Esophagus muscularis mucosa (tissue), 4 donors: ENCODE measurements around the gene ARID1B. TPM values are rescaled to one million over a fixed set of nuclear protein-coding genes. Genes with fewer than 3 reads are reported as not detected.

Experiments
- DNase-seq: peaks from one replicate; pipeline ENCODE4 v3.0.0-alpha.2; 2017; ENCODE audit errors: extremely low spot score
- H3K27ac ChIP-seq, 4 donors: fragments of 200-600 bp; sonication (generic); replicated peaks in 1 of 4; 1 replicate in 3 of 4; 2 replicates in 1 of 4; pipeline ENCODE4 v1.5.1; 2016 to 2019; ENCODE audit warnings: mild to moderate bottlenecking in 1 of 4
- H3K27me3 ChIP-seq, 4 donors: fragments of 200-600 bp; sonication (generic); one replicate each; pipeline versions ENCODE4 v1.5.1 to v1.6.0; 2016 to 2019
- H3K36me3 ChIP-seq, 4 donors: fragments of 200-600 bp; sonication (generic); one replicate each; pipeline ENCODE4 v1.5.1; 2016 to 2019
- H3K4me1 ChIP-seq, 4 donors: fragments of 200-600 bp; sonication (generic); one replicate each; pipeline ENCODE4 v1.5.1; 2016 to 2019
- H3K4me3 ChIP-seq, 4 donors: fragments of 200-600 bp; sonication (generic); 1 replicate in 2 of 4; 2 replicates in 2 of 4; pipeline ENCODE4 v1.5.1; 2016 to 2019; ENCODE audit warnings: mild to moderate bottlenecking in 4 of 4, moderate library complexity in 1 of 4
- H3K9me3 ChIP-seq, 4 donors: fragments of 200-600 bp; sonication (generic); 1 replicate in 3 of 4; 2 replicates in 1 of 4; pipeline ENCODE4 v1.5.1; 2016 to 2019
- CTCF ChIP-seq, 3 experiments: fragments of 200-600 bp in 2 of 3; fragments of 450-650 bp in 1 of 3; sonication (generic) in 2 of 3; IDR thresholded peaks; one replicate each; pipeline ENCODE4 v1.5.1; 2017 to 2019; ENCODE audit warnings: antibody characterized with exemption in 3 of 3, mild to moderate bottlenecking in 2 of 3, moderate library complexity in 1 of 3
- EP300 ChIP-seq: sonication (generic); formaldehyde crosslinking; IDR thresholded peaks from one replicate; pipeline ENCODE4 v1.6.1; 2017; ENCODE audit warnings: antibody characterized with exemption
- POLR2A ChIP-seq: fragments of 450-650 bp; IDR thresholded peaks from one replicate; pipeline ENCODE4 v1.6.1; 2017; ENCODE audit warnings: antibody characterized with exemption, moderate library complexity, mild to moderate bottlenecking, low read depth
- POLR2AphosphoS5 ChIP-seq, 2 donors: sonication (generic); formaldehyde crosslinking; IDR thresholded peaks; one replicate each; pipeline ENCODE4 v1.6.1; 2017; ENCODE audit warnings: antibody characterized with exemption in 2 of 2
- WGBS: methylation state at CpG from one replicate; pipeline ENCODE4 v1.1.5; 2018; 5-methylcytosine and 5-hydroxymethylcytosine counted together
- intact Hi-C: fragments of 100-400 bp; cut with DNase I; formaldehyde crosslinking; loops from one replicate; pipeline ENCODE4 v1.15.1; 2023
- total RNA-seq, 4 donors: library from RNA; depleted of rRNA; stranded (reverse); fragments of >200 nt; gene quantifications; one replicate each; pipeline versions ENCODE4 v1.1.0 to v1.2.1, GENCODE V29; 2016

ARID1B gene
- total RNA-seq, 4 donors from 2014 or later = 55.0 to 87.2 (median 72.7) TPM

- H3K27ac ChIP-seq = no peak overlapping the region
- DNase-seq = no peak
- TF ChIP-seq EP300 (no peak), CTCF (IDR thresholded peaks at IDR 0.05) (no peak), POLR2AphosphoS5 (IDR thresholded peaks at IDR 0.05) (no peak), POLR2A (no peak)
- peaks cover 30 to 61% (median 50%) of the 10 kb centered on the region in 4 donors for H3K4me1 ChIP-seq
- no peaks in the 10 kb centered on the region for H3K27me3 ChIP-seq
- intact Hi-C loops = no loop called here
- WGBS = 77% methylated on average over 3 of the region's 3 CpGs
- no peak overlapping the region for H3K4me3 ChIP-seq
- H3K9me3 ChIP-seq = no peaks in the 10 kb centered on the region
- H3K36me3 ChIP-seq = peaks cover 0 to 13% (median 8%) of the 10 kb centered on the region in 4 donors
These were observed 312.1 kb downstream of the ARID1B start for GRCh38 chr6:157089258-157089657.

- no peak overlapping the region for H3K27ac ChIP-seq
- intact Hi-C loops = no loop called here
- H3K9me3 ChIP-seq = no peaks in the 10 kb centered on the region
- TF ChIP-seq POLR2AphosphoS5 (IDR thresholded peaks at IDR 0.05) (no peak), CTCF (IDR thresholded peaks at IDR 0.05) (no peak), EP300 (no peak), POLR2A (no peak)
- no peak for DNase-seq
- peaks cover 30 to 67% (median 51%) of the 10 kb centered on the region in 4 donors for H3K4me1 ChIP-seq
- H3K27me3 ChIP-seq = no peaks in the 10 kb centered on the region
- peaks cover 0 to 9% (median 6%) of the 10 kb centered on the region in 4 donors for H3K36me3 ChIP-seq
- WGBS = 68% methylated on average over 9 of the region's 9 CpGs
- no peak overlapping the region for H3K4me3 ChIP-seq
These were observed 312.7 kb downstream of the ARID1B start for GRCh38 chr6:157089851-157090250.

- H3K27me3 ChIP-seq = no peaks in the 10 kb centered on the region
- no peak for TF ChIP-seq EP300
- TF ChIP-seq POLR2AphosphoS5 (IDR thresholded peaks at IDR 0.05) = no peak
- TF ChIP-seq POLR2A = no peak
- no peak for TF ChIP-seq CTCF (IDR thresholded peaks at IDR 0.05)
- 92% methylated on average over 9 of the region's 9 CpGs for WGBS
- no peak overlapping the region for H3K4me3 ChIP-seq
- intact Hi-C loops = no loop called here
- H3K36me3 ChIP-seq = peaks cover 0 to under 1% (median 0%) of the 10 kb centered on the region in 4 donors
- H3K9me3 ChIP-seq = no peaks in the 10 kb centered on the region
- peaks cover 30 to 72% (median 53%) of the 10 kb centered on the region in 4 donors for H3K4me1 ChIP-seq
- no peak for DNase-seq
- H3K27ac ChIP-seq = no peak overlapping the region
These were observed 313.6 kb downstream of the ARID1B start for GRCh38 chr6:157090736-157091135.

GRCh38 chr6:157091243-157091642 is 314.1 kb downstream of the ARID1B start:
- WGBS = 80% methylated on average over 2 of the region's 2 CpGs
- no peak for DNase-seq
- intact Hi-C loops = no loop called here
- H3K27me3 ChIP-seq = no peaks in the 10 kb centered on the region
- no peaks in the 10 kb centered on the region for H3K9me3 ChIP-seq
- H3K4me3 ChIP-seq = no peak overlapping the region
- peaks cover 30 to 72% (median 53%) of the 10 kb centered on the region in 4 donors for H3K4me1 ChIP-seq
- no peaks in the 10 kb centered on the region for H3K36me3 ChIP-seq
- TF ChIP-seq CTCF (IDR thresholded peaks at IDR 0.05) = no peak
- no peak for TF ChIP-seq EP300
- TF ChIP-seq POLR2AphosphoS5 (IDR thresholded peaks at IDR 0.05) = no peak
- TF ChIP-seq POLR2A = no peak
- H3K27ac ChIP-seq = no peak overlapping the region

GRCh38 chr6:157091856-157092460 is 314.8 kb downstream of the ARID1B start:
- H3K27me3 ChIP-seq = no peaks in the 10 kb centered on the region
- intact Hi-C loops = no loop called here
- TF ChIP-seq POLR2A (no peak), POLR2AphosphoS5 (IDR thresholded peaks at IDR 0.05) (no peak), EP300 (no peak), CTCF (IDR thresholded peaks at IDR 0.05) (no peak)
- 82% methylated on average over 6 of the region's 6 CpGs for WGBS
- no peaks in the 10 kb centered on the region for H3K9me3 ChIP-seq
- peaks cover 30 to 72% (median 55%) of the 10 kb centered on the region in 4 donors for H3K4me1 ChIP-seq
- no peak overlapping the region for H3K4me3 ChIP-seq
- no peak overlapping the region for H3K27ac ChIP-seq
- no peaks in the 10 kb centered on the region for H3K36me3 ChIP-seq
- no peak for DNase-seq
